Colonic mucosa (tissue), 4 donors: ENCODE measurements around the gene SEC14L3. TPM values are rescaled to one million over a fixed set of nuclear protein-coding genes. Genes with fewer than 3 reads are reported as not detected.
"Not testable (repeated sequence)": the region's sequence is repeated elsewhere in the genome, so short reads cannot be mapped to it uniquely, and the experiment has no call there.

Experiments used
- DNase-seq: peaks from one replicate; pipeline ENCODE4 v3.0.0-alpha.2; 2020
- H3K27ac ChIP-seq: fragments of 200-600 bp; one replicate; pipeline ENCODE4 v1.8.0; 2021
- H3K27me3 ChIP-seq: fragments of 200-600 bp; one replicate; pipeline ENCODE4 v1.8.0; 2021
- H3K36me3 ChIP-seq: fragments of 200-600 bp; one replicate; pipeline ENCODE4 v1.8.0; 2021
- H3K4me1 ChIP-seq: fragments of 200-600 bp; one replicate; pipeline ENCODE4 v1.8.0; 2021; ENCODE audit warnings: mild to moderate bottlenecking
- H3K4me3 ChIP-seq: fragments of 200-600 bp; one replicate; pipeline ENCODE4 v1.8.0; 2021
- H3K9ac ChIP-seq, 2 donors: one replicate each; pipeline ENCODE4 v1.7.0; 2013; ENCODE audit warnings: control low read depth in 2 of 2, low read depth in 2 of 2, low read length in 2 of 2
- H3K9me3 ChIP-seq: fragments of 200-600 bp; one replicate; pipeline ENCODE4 v1.8.0; 2021
- intact Hi-C: fragments of 100-400 bp; cut with DNase I; formaldehyde crosslinking; loops from one replicate; pipeline ENCODE4 v1.14.1; 2022
- total RNA-seq, 2 donors: library from RNA; stranded (reverse); fragmentation: NEBNext Ultra II Directional in 1 of 2; extraction: Animal tissue kit (Norgen Biotek cat#: 25700) in 1 of 2; gene quantifications; one replicate each; pipeline ENCODE4 v1.2.1, GENCODE V29; 2021
- TF ChIP-seq, protein P1 (sequence below): fragments of 200-600 bp; IDR thresholded peaks from one replicate; pipeline ENCODE4 v1.8.0; 2022; ENCODE audit warnings: antibody characterized with exemption, mild to moderate bottlenecking
- donor health status: healthy.
- donor health status: DM: no; HTN: no; CAD: no.
- donor health status: DM: no; HTN: no; CAD: no.

The SEC14L3 gene
- total RNA-seq, 2 donors from 2014 or later = not detected

DNA sequence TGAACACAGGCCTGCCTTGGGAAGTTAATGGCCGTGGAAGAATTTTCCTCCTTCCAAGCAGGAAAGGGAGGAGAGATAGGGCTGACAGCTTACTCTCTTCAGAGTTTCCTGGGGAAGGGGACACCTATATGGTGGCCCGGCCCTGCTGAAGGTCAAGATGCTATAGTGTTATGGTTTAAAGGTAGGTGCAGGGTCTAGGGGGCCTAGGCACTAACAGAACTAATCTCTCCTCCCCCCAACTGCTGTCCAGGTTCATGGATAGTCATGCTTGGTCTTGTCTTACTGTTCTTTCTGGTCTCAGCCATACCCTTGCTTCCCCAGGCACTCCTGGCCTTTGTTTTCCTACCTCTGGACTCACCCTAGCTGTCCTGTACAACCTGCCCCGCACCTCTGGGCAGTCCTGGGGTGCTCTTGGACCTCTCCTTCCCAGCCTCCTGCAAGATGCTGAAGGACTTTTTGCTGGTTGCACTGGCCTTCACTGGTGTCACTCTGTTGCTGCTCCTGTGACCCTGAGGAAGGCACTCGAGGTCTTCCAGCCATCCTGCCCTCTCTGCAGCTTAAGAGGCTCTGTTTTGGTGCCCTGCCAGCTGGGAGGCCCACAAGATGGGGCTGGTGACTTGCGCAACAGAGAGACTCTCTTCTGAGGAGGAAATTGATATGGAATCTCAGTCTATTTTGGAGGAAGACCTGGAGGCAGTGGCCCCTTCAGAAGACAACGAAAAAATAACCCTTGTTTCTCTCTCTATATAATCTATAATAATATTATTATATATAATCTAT, 17.9 kb downstream of the SEC14L3 start:
- no peak for DNase-seq

DNA sequence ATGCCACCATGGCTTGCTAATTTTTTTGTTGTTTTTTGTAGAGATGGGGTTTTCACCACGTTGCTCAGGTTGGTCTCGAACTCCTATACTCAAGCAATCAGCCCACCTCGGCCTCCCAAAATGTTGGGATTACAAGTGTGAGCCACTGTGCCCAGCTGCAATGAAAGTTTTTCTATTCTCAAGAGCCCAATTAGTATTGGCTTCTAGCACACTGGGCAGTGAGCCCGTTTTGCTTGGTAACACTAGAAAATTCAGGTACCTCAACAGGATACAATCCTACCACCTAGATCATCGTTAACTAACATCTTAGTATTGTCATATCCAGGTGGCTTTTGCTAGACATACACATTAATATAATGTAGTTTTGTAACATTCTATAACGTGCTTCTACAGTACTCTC, 19.0 kb downstream of the SEC14L3 start:
- intact Hi-C loops = no loop called here
- no peak overlapping the region for H3K4me3 ChIP-seq
- H3K4me1 ChIP-seq = no peaks in the 10 kb centered on the region
- H3K9me3 ChIP-seq = no peaks in the 10 kb centered on the region
- no peaks in the 10 kb centered on the region for H3K36me3 ChIP-seq
- no peaks in the 10 kb centered on the region for H3K27me3 ChIP-seq
- no peak overlapping the region for H3K27ac ChIP-seq
- H3K9ac ChIP-seq = no peak overlapping the region
- no peak for DNase-seq
- TF ChIP-seq, protein P1, sequence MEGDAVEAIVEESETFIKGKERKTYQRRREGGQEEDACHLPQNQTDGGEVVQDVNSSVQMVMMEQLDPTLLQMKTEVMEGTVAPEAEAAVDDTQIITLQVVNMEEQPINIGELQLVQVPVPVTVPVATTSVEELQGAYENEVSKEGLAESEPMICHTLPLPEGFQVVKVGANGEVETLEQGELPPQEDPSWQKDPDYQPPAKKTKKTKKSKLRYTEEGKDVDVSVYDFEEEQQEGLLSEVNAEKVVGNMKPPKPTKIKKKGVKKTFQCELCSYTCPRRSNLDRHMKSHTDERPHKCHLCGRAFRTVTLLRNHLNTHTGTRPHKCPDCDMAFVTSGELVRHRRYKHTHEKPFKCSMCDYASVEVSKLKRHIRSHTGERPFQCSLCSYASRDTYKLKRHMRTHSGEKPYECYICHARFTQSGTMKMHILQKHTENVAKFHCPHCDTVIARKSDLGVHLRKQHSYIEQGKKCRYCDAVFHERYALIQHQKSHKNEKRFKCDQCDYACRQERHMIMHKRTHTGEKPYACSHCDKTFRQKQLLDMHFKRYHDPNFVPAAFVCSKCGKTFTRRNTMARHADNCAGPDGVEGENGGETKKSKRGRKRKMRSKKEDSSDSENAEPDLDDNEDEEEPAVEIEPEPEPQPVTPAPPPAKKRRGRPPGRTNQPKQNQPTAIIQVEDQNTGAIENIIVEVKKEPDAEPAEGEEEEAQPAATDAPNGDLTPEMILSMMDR = no peak

More for the DNA sequence above, 17.9 kb downstream of the SEC14L3 start:
- Histone ChIP-seq H3K9ac (no peak overlapping the region), H3K27ac (no peak overlapping the region), H3K9me3 (no peaks in the 10 kb centered on the region), H3K4me3 (no peak overlapping the region), H3K27me3 (no peaks in the 10 kb centered on the region), H3K36me3 (no peaks in the 10 kb centered on the region), H3K4me1 (no peaks in the 10 kb centered on the region)
- TF ChIP-seq, protein P1 = no peak
- intact Hi-C loops = no loop called here

GRCh38 chr22:30451488-30451887, 20.3 kb downstream of the SEC14L3 start:
- H3K27ac ChIP-seq, H3K36me3 ChIP-seq, H3K9me3 ChIP-seq, DNase-seq, H3K9ac ChIP-seq, H3K4me1 ChIP-seq, H3K4me3 ChIP-seq, intact Hi-C loops, H3K27me3 ChIP-seq: not testable (repeated sequence)

- no peaks in the 10 kb centered on the region for H3K9me3 ChIP-seq
- no peak overlapping the region for H3K9ac ChIP-seq
- intact Hi-C loops = loop anchor here (5.0 to 10.0 kb wide), 3 partner anchors 40 to 307 kb away; partner anchors contain the start of gene TCN2
- no peaks in the 10 kb centered on the region for H3K27me3 ChIP-seq
- no peaks in the 10 kb centered on the region for H3K4me1 ChIP-seq
- no peaks in the 10 kb centered on the region for H3K36me3 ChIP-seq
- TF ChIP-seq, protein P1 = no peak
- no peak overlapping the region for H3K4me3 ChIP-seq
- H3K27ac ChIP-seq = no peak overlapping the region
- DNase-seq = no peak
Observed at GRCh38 chr22:30447656-30448055, 24.2 kb downstream of the SEC14L3 start.

GRCh38 chr22:30445438-30446145, 26.2 kb downstream of the SEC14L3 start:
- no peak overlapping the region for H3K4me3 ChIP-seq

More at GRCh38 chr22:30445438-30446145, 26.2 kb downstream of the SEC14L3 start:
- no peaks in the 10 kb centered on the region for H3K9me3 ChIP-seq
- intact Hi-C loops = loop anchor here (5.0 to 10.0 kb wide), 3 partner anchors 42 to 309 kb away; partner anchors contain the start of gene TCN2
- H3K27ac ChIP-seq = no peak overlapping the region
- no peaks in the 10 kb centered on the region for H3K36me3 ChIP-seq
- no peaks in the 10 kb centered on the region for H3K4me1 ChIP-seq
- H3K27me3 ChIP-seq = no peaks in the 10 kb centered on the region
- H3K9ac ChIP-seq = no peak overlapping the region
- TF ChIP-seq, protein P1 = peak; percentile 1
- DNase-seq = no peak
